SHP77 treated with DMSO at 0.1 percent for 48 hours (cell line): ENCODE data around the gene RNPEPL1.
"Not testable (repeated sequence)": the region's sequence is repeated elsewhere in the genome, so short reads cannot be mapped to it uniquely, and the experiment has no call there.

Source experiments
- DNase-seq: peaks from one replicate; lab custom pipeline; 2025; lab: John Stamatoyannopoulos, UW

Gene RNPEPL1, protein sequence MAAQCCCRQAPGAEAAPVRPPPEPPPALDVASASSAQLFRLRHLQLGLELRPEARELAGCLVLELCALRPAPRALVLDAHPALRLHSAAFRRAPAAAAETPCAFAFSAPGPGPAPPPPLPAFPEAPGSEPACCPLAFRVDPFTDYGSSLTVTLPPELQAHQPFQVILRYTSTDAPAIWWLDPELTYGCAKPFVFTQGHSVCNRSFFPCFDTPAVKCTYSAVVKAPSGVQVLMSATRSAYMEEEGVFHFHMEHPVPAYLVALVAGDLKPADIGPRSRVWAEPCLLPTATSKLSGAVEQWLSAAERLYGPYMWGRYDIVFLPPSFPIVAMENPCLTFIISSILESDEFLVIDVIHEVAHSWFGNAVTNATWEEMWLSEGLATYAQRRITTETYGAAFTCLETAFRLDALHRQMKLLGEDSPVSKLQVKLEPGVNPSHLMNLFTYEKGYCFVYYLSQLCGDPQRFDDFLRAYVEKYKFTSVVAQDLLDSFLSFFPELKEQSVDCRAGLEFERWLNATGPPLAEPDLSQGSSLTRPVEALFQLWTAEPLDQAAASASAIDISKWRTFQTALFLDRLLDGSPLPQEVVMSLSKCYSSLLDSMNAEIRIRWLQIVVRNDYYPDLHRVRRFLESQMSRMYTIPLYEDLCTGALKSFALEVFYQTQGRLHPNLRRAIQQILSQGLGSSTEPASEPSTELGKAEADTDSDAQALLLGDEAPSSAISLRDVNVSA

DNA sequence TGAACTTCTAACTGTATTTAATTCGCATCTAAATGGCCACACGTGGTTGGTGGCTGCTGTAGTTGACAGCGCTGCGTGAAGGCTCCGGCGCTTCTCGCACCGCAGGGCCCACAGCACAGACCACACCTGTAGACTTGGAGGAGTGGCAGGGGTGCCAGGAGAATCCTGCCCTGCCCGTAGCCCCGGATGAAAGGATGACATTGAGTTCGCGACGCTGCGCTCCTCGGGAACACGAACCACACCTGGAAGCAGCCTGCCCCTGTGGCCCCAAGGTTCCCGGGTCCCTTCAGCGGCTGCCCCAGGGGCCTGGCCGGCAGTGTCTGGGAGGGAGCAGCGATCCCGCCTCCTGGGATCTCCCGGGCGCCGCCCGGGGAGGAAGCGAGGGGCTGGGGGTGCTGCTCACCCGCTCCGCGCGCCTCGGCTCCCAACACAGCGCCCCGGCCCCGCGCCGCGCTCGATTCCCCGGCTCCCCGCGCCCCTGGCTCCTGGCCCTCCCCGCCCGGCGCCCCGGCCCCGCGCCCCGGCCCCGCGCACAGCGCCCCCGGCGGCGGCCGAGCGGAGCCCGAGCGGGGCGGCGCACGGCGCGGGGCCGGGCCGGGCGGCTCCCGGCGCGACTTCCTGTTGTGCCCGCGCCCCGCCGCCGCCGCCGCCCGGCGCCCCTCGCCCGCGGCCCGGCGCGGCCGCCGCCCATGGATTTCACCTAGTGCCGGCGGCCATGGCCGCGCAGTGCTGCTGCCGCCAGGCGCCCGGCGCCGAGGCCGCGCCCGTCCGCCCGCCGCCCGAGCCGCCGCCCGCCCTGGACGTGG lies at the start of gene RNPEPL1:
Gene RNPEPL1, plus strand, starts transcription at position 613 of the 806 bp plus-strand sequence. Its CDS starts 103 bp downstream, at position 716.
- DNase-seq: no peak

DNA sequence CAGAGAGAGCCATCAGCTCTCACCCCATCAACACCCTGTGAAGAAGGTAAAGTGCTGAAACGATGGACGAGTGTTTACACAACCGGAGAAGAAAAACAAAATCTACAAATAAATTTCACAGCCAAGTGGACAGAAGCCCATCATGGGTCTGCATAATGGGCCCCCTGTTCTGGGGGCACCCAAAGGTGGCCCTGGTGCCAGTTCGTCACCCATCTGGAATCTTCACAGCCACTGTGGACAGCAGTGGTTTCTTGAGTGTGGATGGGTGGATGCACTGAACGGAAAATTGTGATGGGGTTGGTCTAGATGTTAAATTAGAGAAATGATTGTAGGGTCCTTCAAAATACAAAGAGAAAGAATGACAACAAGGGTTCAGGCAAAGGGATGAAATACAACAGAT lies 49.3 kb upstream of the RNPEPL1 start:
- DNase-seq: no peak

- DNase-seq: no peak
These were observed 48.7 kb upstream of the RNPEPL1 start for GRCh38 chr2:240519396-240520129.

GRCh38 chr2:240520130-240520973 lies 47.9 kb upstream of the RNPEPL1 start:
- no peak for DNase-seq

DNA sequence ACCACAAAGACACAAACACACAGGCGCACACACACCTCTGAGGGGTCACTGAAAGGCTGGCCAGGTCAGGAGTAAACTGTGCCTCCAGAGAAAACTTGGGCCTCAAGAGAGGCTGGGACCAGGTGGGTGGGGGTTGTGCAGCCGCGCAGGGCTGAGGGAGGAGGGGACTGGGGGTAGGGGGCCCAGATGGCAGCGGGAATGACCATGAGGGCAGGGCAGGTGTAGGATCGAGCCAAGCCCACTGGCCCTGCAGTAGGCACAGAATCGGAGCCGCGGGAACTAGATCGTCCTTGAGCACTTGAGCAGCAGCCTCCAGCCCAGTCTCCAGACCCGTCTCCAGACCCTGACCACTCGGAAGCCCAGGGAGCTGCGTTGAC lies 47.3 kb upstream of the RNPEPL1 start:
- DNase-seq: no peak

GRCh38 chr2:240521885-240522284 lies 46.4 kb upstream of the RNPEPL1 start:
- not testable (repeated sequence) for DNase-seq

DNA sequence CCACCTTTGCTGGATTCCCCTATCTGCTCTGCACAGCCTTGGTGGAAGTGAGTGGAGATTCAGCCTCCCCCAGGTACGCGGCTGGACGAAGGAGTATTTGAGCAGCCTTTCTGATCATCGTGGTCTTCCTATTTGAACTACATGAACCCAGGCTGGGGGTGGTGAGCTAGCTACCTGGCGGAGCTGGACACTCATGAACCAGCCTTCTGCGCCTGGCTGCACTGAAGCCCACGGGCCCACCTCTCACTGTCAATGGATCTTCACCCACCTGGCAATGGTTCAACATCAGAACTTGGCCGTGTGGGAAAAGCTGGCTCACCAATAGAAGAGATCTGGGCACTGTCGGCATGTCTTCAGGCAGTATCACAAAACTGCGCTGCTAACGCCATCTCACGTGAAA lies 45.9 kb upstream of the RNPEPL1 start:
- DNase-seq: no peak

- no peak for DNase-seq
These were observed 44.6 kb upstream of the RNPEPL1 start for GRCh38 chr2:240523451-240524281.

GRCh38 chr2:240524963-240525718 lies 43.1 kb upstream of the RNPEPL1 start:
- no peak for DNase-seq

DNA sequence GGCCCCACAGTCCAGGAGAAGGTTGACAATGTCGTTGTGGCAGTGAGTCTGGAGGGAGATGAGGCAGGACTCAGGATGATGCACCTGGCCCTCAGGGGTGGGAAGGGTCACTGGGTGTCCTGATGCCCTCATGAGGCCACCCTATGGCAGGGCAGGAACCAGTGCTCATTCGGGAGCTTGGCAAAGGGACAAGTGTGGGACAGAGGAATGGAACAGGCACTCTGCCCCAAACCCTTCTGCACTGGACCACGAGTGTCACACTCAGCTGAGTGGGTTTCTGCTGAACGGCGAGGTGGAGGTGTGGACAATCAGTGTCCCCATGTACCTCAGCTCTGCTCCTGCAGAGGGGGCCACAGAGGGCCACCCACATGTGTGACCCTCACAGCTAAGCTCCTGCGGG lies 42.5 kb upstream of the RNPEPL1 start:
- no peak for DNase-seq

GRCh38 chr2:240526521-240526920 lies 41.8 kb upstream of the RNPEPL1 start:
- no peak for DNase-seq

DNA sequence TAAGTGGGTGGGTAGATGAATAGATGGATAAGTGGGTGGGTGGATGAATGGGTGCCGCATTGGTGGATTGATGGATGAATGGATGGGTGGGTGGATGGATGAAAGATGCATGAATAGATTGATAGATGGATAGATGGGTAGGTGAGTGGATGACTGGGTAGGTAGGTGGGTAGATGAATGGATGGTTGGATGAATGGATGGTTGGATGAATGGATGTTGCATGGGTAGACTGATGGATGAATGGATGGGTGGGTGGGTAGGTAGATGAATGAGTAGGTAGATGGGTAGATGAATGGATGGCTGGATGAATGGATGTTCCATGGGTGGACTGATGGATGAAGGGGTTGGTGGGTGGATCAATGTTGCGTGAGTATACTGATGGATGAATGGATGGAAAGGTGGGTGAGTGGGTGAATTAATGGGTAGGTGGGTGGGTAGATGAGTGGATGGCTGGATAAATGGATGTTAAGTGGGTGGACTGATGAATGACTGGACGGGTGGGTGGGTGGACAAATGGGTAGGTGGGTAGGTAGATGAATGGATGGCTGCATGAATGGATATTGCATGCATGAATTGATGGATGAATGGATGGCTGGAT lies 41.0 kb upstream of the RNPEPL1 start:
- no peak for DNase-seq

DNA sequence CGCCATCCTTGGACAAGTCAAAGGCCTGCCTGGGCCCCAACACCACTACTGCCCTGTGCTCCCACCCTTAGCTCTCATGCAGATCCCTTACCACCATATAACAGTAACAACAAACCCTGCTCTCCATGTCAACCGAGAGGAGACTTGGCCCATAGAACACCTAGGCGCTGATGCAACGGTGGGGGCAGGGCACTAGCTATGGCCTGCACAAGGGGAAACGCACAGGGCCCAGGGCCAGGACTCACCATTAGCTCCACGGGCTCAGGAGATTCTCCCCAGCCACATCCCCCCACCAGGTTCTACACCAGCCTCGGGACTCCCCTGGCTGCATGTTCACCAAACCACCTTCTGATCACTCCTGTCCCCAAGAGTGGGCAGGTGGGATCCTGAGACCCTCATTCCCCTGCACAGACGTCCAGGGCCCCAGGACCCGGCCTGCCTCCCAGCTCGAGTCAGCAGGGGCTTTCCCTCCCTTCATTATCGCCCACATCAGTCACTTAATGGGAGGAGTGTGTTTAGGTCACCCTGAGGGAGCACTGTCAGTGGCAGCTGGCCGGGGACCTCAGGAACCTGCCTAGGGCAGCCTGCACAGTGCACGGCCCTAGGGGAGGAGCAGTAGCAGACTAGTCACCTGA lies 39.8 kb upstream of the RNPEPL1 start:
- no peak for DNase-seq

- no peak for DNase-seq
These were observed 38.8 kb upstream of the RNPEPL1 start for GRCh38 chr2:240529344-240529999.

GRCh38 chr2:240530181-240530580 lies 38.1 kb upstream of the RNPEPL1 start:
- DNase-seq: no peak

DNA sequence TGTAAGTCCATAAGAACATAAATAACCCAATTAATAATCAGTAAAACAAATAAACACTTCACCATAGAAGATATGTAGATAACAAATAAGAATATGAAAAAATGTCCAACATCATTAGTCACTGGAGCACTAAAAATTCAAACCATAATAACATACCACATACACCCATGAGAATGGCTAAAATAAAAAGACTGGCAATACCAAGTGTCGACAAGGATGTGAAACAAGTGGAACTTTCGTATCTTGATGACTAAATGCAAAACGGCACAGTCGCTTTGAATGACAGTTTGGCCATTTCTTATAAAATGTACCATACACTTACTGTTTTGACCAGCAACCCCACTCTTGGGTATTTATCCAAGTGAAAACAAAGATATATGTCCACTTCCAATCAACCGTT lies 37.2 kb upstream of the RNPEPL1 start:
- no peak for DNase-seq

DNA sequence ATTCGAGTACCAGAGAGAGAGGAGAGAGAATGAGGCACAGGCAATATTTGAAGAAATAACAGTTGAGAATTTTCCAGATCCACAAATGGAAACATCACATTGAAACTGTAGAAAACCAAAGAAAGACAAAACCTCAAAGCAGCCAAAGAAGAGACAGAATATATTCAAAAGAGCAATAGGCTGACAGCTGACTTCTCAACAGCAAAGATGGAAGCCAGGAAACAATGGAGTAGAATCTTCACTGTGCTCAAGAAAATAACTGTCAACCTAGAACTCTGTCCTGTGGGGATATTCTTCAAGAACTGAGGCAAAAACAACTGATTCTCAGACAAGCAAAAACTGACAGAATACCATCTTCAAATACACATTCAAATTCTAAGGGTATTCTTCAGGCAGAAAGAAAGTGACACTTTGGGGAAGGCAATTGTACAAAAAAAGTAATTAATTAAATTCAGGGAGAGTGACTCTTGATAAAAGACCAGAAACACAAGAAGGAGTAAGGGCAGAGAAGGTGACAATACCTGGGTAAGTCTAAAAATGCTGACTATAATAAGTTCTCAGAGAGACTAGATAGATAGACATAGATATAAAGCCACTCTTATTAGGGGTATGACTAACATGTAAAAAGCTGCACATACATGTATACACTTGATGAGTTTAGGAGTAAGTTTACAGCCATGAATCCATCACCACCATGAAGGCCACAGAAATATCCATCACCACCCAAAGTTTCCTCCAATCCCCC lies 36.1 kb upstream of the RNPEPL1 start:
- DNase-seq: no peak
